ENCODE data around the gene TMEM138. TPM values are rescaled to one million over a fixed set of nuclear protein-coding genes. Genes with fewer than 3 reads are reported as not detected.

TMEM138 gene
- total RNA-seq, 2 experiments from 2014 or later: 59.2 to 60.9 TPM

- Mint-ChIP-seq H3K9me3 (no peaks in the 10 kb centered on the region), H3K27ac (no peak overlapping the region), H3K27me3 (no peaks in the 10 kb centered on the region), H3K4me3 (no peak overlapping the region), H3K4me1 (ENCODE audit: low read depth) (peaks cover 50% of the 10 kb centered on the region), H3K36me3 (ENCODE audit: low read depth) (peaks cover 97% of the 10 kb centered on the region)
- POLR2A ChIA-PET: interaction anchor here (0.9 kb wide), 1 partner anchor 34 kb away, joined by 3 read pairs; the partner anchor contains the start of genes CYB561A3 and TMEM138
- CTCF ChIA-PET: interaction anchor here (1.3 to 2.0 kb wide), 3 partner anchors 8 to 108 kb away, joined by 3 to 8 read pairs (median 6); no protein-coding TSS in a partner anchor
- DNase-seq (no peak), ATAC-seq (ENCODE audit: poor library complexity) (no peak)
- intact Hi-C loops (cut with DNase I, micrococcal nuclease): no loop called here
- H3K27me3 ChIP-seq (ENCODE audit: control insufficient read depth in 1 of 2, insufficient read depth in 2 of 2, low read length in 2 of 2): no peaks in the 10 kb centered on the region
- H3K27ac ChIP-seq (ENCODE audit: low read depth in 1 of 2, low read length in 2 of 2): no peak overlapping the region
- H3K9me3 ChIP-seq (ENCODE audit: control insufficient read depth in 1 of 2, insufficient read depth in 1 of 2, low read length in 2 of 2): no peaks in the 10 kb centered on the region
- H3K4me3 ChIP-seq (ENCODE audit: low read length): no peak overlapping the region
- H3K36me3 ChIP-seq (ENCODE audit: insufficient read depth, low read length): peaks cover 74% of the 10 kb centered on the region
- TF ChIP-seq CTCF (IDR thresholded peaks at IDR 0.05): no peak
- H3K4me1 ChIP-seq (ENCODE audit: insufficient read depth, low read length): peaks cover 26% of the 10 kb centered on the region
Observed at GRCh38 chr11:61327669-61328071, 34.5 kb upstream of the TMEM138 start.

- Mint-ChIP-seq H3K36me3 (ENCODE audit: low read depth) (peaks cover 92% of the 10 kb centered on the region), H3K27me3 (no peaks in the 10 kb centered on the region), H3K4me1 (ENCODE audit: low read depth) (peaks cover 55% of the 10 kb centered on the region), H3K27ac (no peak overlapping the region), H3K4me3 (no peak overlapping the region), H3K9me3 (no peaks in the 10 kb centered on the region)
- TF ChIP-seq CTCF (IDR thresholded peaks at IDR 0.05): no peak
- ChIA-PET POLR2A (no interaction called here), CTCF (interaction anchor here (1.3 to 2.0 kb wide), 2 partner anchors 57 to 107 kb away, joined by 3 to 6 read pairs; no protein-coding TSS in a partner anchor)
- H3K4me1 ChIP-seq (ENCODE audit: insufficient read depth, low read length): peaks cover 30% of the 10 kb centered on the region
- ATAC-seq (ENCODE audit: poor library complexity): no peak
- no peak for DNase-seq
- peaks cover 67% of the 10 kb centered on the region for H3K36me3 ChIP-seq (ENCODE audit: insufficient read depth, low read length)
- no peak overlapping the region for H3K4me3 ChIP-seq (ENCODE audit: low read length)
- no peak overlapping the region for H3K27ac ChIP-seq (ENCODE audit: low read depth in 1 of 2, low read length in 2 of 2)
- intact Hi-C loops (cut with DNase I, micrococcal nuclease): no loop called here
- H3K9me3 ChIP-seq (ENCODE audit: control insufficient read depth in 1 of 2, insufficient read depth in 1 of 2, low read length in 2 of 2): no peaks in the 10 kb centered on the region
- H3K27me3 ChIP-seq (ENCODE audit: control insufficient read depth in 1 of 2, insufficient read depth in 2 of 2, low read length in 2 of 2): no peaks in the 10 kb centered on the region
Observed at GRCh38 chr11:61328351-61328750, 33.8 kb upstream of the TMEM138 start.

- H3K4me1 ChIP-seq (ENCODE audit: insufficient read depth, low read length): peaks cover 41% of the 10 kb centered on the region
- no peaks in the 10 kb centered on the region for H3K9me3 ChIP-seq (ENCODE audit: control insufficient read depth in 1 of 2, insufficient read depth in 1 of 2, low read length in 2 of 2)
- H3K9me3 Mint-ChIP-seq: no peaks in the 10 kb centered on the region
- H3K27ac Mint-ChIP-seq: no peak overlapping the region
- no peak overlapping the region for H3K27ac ChIP-seq (ENCODE audit: low read depth in 1 of 2, low read length in 2 of 2)
- no peaks in the 10 kb centered on the region for H3K27me3 ChIP-seq (ENCODE audit: control insufficient read depth in 1 of 2, insufficient read depth in 2 of 2, low read length in 2 of 2)
- ATAC-seq (ENCODE audit: poor library complexity) (no peak), DNase-seq (no peak)
- H3K4me3 Mint-ChIP-seq: peak overlapping the region; percentile 65
- intact Hi-C loops (cut with DNase I, micrococcal nuclease): loop anchor here in 1 of 2 experiments (5.0 kb wide), 2 partner anchors 418 to 488 kb away; partner anchors contain the start of genes CCDC86 and TMEM109
- H3K4me3 ChIP-seq (ENCODE audit: low read length): no peak overlapping the region
- ChIA-PET POLR2A (interaction anchor here (5.3 kb wide), 1 partner anchor 32 kb away, joined by 64 read pairs; the partner anchor contains the start of genes CYB561A3 and TMEM138), CTCF (interaction anchor here (1.7 kb wide), 1 partner anchor 106 kb away, joined by 5 read pairs; no protein-coding TSS in a partner anchor)
- TF ChIP-seq CTCF (IDR thresholded peaks at IDR 0.05): no peak
- no peaks in the 10 kb centered on the region for H3K27me3 Mint-ChIP-seq
- peaks cover 65% of the 10 kb centered on the region for H3K4me1 Mint-ChIP-seq (ENCODE audit: low read depth)
- peaks cover 53% of the 10 kb centered on the region for H3K36me3 ChIP-seq (ENCODE audit: insufficient read depth, low read length)
- H3K36me3 Mint-ChIP-seq (ENCODE audit: low read depth): peaks cover 81% of the 10 kb centered on the region
Observed at GRCh38 chr11:61329871-61330270, 32.3 kb upstream of the TMEM138 start.
